Fibroblast of skin of abdomen (primary cell): ENCODE measurements around the gene ZNF574. TPM values are rescaled to one million over a fixed set of nuclear protein-coding genes. Genes with fewer than 3 reads are reported as not detected.
"Not testable (repeated sequence)": the region's sequence is repeated elsewhere in the genome, so short reads cannot be mapped to it uniquely, and the experiment has no call there.

Source experiments
- DNase-seq: peaks from one replicate; pipeline ENCODE4 v3.0.0-alpha.2; 2013
- polyA plus RNA-seq, 2 experiments: library from polyadenylated mRNA; unstranded; fragments of 120-200 nt; gene quantifications; one replicate each; pipeline ENCODE4 v1.2.1, GENCODE V29; 2013; ENCODE audit not compliant: insufficient read length in 2 of 2

The ZNF574 gene, protein sequence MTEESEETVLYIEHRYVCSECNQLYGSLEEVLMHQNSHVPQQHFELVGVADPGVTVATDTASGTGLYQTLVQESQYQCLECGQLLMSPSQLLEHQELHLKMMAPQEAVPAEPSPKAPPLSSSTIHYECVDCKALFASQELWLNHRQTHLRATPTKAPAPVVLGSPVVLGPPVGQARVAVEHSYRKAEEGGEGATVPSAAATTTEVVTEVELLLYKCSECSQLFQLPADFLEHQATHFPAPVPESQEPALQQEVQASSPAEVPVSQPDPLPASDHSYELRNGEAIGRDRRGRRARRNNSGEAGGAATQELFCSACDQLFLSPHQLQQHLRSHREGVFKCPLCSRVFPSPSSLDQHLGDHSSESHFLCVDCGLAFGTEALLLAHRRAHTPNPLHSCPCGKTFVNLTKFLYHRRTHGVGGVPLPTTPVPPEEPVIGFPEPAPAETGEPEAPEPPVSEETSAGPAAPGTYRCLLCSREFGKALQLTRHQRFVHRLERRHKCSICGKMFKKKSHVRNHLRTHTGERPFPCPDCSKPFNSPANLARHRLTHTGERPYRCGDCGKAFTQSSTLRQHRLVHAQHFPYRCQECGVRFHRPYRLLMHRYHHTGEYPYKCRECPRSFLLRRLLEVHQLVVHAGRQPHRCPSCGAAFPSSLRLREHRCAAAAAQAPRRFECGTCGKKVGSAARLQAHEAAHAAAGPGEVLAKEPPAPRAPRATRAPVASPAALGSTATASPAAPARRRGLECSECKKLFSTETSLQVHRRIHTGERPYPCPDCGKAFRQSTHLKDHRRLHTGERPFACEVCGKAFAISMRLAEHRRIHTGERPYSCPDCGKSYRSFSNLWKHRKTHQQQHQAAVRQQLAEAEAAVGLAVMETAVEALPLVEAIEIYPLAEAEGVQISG
- 11.1 TPM for polyA plus RNA-seq (2013, experiment 1 of 2; ENCODE audit: insufficient read length)
- 12.1 TPM for polyA plus RNA-seq (2013, experiment 2 of 2; ENCODE audit: insufficient read length)

DNA sequence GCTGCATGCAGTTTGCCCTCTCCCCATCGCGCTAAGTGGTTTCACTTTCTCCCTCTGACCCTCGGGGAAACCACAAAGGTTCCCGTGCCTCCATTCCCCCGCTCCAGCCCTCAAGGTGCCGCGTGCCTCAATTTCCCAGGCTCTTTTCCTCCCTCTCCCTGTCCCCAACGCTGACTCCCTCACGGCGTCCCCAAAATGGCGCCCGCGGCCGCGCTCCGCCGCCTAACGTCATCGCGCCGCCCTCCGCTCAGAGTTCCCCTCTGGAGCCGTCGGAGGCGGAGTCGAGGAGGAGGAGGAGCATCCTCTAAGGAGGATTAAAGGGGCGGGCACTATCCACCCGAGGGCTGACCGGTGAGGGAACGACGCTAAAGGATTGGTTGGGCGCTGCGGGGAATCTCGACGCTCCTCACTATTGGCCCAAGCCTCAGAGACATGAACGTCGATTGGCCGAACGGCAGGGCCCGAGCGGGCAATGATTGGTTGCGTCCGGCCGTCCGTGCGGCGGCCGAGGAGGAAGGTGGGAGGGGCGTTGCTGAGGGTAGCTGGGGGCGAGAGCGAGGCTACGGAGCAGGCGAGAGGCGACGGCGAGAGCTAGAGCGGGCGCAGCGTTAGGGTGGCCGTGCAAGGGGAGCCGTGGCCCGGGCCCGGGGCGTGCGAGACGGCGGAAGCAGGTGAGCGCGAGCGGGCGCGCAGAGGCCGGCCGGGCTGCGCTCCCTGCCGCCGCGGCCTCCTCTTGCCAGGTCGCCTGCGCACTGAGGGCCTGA lies at the start of gene ZNF574:
TSS of gene ZNF574 (plus strand) at position 551 of the 764 bp plus-strand sequence. CDS start 2,441 bp downstream, outside the sequence.
- peak; percentile 100 for DNase-seq

DNA sequence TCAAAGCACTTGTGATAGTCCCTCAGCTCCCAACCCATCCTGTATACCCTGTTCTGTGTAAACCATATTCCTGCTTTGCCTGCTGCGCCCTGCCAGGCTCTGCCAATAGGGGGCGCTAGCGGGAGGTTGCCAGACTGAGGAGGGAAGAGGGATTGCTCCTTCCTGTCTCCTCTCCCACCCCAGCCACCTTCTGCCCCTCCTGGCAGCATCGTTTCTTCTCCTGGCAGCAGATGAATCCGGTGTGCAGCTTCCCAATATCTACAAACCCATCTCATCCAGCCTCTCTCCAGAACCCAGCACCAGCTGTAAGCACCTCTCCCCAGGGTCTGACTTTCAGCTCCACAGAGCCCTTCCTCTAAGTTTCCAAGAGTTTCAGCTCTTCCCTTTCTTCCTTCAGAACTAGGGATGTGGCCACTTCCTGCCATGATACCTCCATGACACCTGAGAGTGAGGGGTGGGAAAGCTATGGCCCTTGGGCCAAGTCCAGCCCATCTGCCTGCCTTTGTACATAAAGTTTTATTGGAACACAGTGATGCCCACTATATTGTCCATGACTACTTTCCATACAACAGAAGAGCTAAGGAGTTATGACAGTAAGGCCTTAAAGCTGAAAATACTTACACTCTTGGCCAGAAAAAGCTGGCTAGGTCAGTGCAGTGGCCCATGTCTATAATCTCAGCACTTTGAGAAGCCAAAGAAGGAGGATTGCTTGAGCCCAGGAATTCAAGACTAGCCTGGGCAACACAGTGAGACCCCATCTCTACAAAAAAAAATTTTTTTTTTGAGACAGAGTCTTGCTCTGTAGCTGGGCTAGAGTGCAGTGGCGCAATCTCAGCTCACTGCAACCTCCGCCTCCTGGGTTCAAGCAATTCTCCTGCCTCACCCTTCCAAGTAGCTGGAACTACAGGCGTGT lies 47.4 kb upstream of the ZNF574 start:
- no peak for DNase-seq

DNA sequence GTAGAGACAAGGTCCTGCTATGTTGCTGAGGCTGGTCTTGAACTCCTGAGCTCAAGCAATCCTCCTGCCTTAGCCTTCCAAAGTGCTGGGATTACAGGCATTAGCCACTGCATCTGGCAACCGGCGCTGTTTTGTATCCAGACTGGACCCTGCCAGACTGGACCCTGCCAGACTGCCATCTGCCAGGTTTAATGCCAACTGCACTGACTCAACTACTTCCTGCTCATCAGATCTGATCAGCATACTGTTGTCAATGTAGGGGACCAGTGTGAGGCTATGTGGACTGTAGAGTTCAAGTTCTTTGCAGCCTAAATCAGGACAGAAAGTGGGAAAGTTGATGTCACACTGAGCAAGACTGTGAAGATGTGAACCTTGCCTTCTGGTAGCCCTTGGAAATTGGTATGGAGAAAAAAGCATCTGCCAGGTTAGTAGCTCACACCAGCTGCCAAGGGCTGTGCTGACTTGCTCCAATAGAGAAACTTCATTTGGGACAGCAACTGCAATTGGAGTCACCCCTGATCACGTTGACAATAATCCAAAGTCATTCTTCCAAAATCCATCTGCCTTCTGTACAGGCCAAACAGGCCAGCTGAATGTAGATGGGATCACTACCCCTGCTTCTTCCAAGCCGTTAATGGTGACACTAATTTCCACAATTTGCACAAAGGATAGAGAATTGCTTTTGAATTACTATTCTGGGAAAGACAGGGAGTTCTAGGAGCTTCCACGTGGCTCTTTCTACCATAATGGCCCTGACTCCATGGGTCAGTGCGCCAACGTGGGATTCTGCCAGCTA lies 45.1 kb upstream of the ZNF574 start:
- no peak for DNase-seq

DNA sequence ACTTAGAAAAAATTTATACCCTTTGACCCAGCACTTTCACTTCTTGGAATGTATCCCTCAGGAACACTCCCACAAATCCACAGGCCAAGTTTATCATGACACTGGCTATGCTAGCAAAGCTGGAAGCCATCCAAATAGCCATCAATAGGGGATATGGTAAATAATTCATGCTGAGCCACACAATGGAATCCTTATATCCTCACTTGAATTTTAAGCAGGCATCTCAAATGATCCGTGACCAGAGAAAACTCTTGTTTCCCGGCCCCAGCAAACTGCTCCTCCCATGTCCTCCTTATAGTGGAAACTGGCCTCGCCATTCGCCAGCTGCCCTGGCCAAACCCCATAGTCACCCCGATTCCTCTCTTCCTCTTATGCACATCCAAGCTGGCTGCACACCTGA lies 43.5 kb upstream of the ZNF574 start:
- peak; percentile 5 for DNase-seq

DNA sequence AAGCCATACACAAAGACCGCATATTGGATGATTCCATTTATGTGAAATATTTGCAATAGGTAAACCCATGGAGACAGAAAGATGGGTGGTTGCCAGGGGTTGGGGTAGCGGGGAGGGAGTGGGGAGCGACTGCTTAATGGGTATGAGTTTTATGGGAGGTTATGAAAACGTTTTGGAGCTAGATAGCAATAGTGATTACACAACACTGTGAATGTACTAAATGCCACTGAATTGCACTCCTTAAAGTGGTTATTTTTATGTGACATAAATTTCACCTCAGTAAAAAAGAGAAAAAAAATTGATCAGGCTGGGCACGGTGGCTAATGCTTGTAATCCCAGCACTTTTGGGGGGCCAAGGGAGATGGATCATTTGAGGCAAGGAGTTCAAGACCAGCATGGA lies 42.6 kb upstream of the ZNF574 start:
- no peak for DNase-seq

GRCh38 chr19:42034640-42035391 lies 41.1 kb upstream of the ZNF574 start:
- DNase-seq = peak; percentile 61

GRCh38 chr19:42037649-42038048 lies 38.3 kb upstream of the ZNF574 start:
- no peak for DNase-seq

DNA sequence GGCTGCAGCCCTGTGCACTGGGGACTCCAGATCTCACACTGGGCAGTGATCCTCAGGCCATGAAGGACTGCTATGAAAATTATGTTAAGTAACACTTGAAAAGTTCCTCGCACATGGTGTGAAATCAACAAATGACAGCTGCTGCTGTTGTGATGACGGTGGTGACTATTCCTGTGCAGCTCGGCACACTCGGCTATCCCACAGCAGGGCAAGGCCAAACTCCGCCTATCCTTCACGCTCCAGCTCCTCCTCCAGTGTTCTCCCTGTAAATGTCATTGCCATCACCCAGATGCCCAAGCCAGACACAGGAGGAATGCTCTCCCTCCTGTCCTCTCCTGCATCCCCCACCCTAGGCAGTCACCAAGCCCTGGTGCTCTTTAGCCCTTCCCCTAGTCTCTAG lies 37.3 kb upstream of the ZNF574 start:
- no peak for DNase-seq

DNA sequence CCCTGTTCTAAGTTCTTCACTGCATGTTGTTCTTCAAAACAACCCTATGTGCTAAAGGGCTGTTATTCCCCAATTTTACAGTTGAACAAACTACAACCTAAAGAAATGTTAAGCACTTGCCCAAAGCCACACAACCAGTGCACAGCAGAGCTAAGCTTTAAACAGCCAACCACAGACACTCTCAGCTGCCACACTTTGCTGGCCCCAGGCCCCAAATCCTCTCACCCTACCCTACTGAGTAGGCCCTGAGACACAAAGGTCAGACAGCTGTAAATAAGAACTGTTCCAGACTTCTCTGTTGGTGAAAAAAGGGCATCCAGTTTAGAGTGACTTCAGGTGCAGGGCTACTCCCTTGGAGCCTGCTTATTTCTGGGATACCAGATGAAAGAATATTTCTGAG lies 35.9 kb upstream of the ZNF574 start:
- no peak for DNase-seq

- DNase-seq = not testable (repeated sequence)
These were observed 35.5 kb upstream of the ZNF574 start for GRCh38 chr19:42040491-42040890.

GRCh38 chr19:42042455-42043170 lies 33.4 kb upstream of the ZNF574 start:
- DNase-seq = no peak

DNA sequence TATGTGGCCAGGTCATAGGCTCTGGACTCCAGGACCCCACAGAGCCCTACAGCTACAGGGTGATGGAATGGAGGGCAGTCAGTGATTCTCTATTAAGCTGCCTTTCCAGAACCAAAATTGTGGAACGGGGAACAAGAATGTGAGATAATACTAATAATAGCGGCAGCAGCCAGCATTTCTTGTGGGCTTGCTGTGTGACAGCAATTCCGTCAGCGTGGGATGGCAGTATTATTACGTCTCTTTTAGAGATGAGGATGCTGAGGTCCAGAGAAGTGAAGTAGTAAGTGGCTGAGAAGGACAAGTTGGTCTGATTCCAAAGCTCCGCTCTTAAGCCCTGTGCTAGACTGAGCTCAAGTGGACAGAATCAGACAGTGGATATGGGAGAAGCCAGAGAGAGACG lies 30.4 kb upstream of the ZNF574 start:
- DNase-seq = no peak

GRCh38 chr19:42048992-42049391 lies 27.0 kb upstream of the ZNF574 start:
- no peak for DNase-seq

- DNase-seq = no peak
These were observed 24.5 kb upstream of the ZNF574 start for GRCh38 chr19:42051166-42052115.

DNA sequence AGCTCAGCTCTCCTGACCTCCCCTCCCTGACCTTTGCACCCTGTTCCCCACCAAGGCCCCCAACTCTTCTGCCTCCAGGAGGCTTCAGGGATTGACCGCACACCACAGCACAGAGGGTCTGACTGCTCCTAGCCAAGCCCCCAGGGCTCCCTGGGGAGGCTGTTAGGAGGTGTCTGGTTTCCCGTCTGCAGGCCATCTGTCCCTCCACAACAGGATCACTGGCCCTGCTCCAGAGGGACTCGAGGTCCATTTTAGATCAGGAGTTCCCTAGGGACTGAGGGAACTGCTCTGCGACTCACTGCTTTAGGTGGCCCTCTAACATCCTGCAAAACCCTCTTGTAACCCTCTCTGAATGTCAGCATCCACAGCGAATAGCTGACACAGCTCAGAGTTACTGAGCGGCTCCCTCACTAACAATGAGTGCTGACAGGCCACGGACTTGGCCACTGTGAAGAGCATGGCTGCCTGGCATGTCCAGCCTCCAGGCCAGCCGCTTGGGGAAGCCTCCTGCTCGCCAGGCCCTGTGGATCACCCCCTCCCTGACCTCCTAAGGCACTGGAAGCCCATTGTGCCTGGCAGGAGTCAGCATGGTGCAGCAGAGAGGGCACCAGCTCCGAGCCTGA lies 23.6 kb upstream of the ZNF574 start:
- DNase-seq = no peak

DNA sequence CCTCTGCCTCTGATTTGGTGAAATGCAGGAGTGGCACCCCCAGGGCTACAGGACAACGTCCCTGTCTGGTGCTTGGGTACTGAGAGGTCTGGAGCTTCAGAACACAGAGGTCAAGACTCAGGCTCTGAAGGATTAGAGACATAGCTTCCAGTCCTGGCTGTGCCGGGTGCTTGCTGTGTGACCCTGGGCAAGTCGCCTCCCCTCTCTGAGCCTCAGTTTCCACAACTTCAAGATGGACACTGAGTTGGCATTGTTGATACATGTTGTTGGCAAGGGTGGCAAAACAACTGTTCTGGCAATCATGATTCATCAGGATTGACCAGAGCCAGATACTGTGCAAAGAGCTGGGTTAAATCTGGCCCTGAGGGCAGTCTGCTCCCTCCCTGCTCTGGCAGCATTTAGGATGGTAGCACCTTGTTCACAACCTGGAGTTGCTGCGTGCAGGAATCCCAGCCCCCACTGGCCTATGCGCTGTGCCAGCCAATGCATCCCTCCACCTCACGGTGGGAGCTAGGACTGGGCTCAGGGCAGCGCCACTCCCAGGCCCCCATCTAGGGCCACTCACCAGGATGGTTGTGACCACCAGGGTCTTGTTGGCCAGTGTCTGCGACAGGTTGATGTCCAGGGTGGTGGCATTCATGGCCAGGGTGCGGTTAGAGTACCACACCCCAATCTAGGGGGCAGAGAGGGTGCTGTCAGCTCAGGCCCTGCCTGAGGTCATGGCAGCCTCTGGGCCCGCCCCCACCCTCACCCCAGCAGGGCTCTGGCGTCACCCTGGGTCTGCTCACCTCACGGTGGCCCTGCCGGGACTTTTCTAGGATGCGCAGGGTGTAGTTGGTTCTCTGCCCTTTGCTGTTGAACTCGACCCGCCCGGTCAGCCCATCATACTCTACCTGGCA lies 22.7 kb upstream of the ZNF574 start:
- no peak for DNase-seq
